SU-DHL-6 (cell line): ENCODE data around the gene UBE2Z.

Experiments
- CTCF ChIP-seq: fragments of 200-600 bp; sonication (generic); IDR thresholded peaks from one replicate; pipeline ENCODE4 v1.5.1; 2017; ENCODE audit warnings: antibody characterized with exemption, mild to moderate bottlenecking, low read length, moderate library complexity; ENCODE audit not compliant: insufficient read depth, poor library complexity, severe bottlenecking
- EZH2phosphoT487 ChIP-seq: fragments of 200-600 bp; sonication (generic), shearing (Covaris generic); conservative IDR thresholded peaks from 2 replicates; pipeline ENCODE4 v1.6.1; 2018; ENCODE audit warnings: mild to moderate bottlenecking, antibody characterized with exemption, low read length, moderate library complexity, mixed read lengths

DNA sequence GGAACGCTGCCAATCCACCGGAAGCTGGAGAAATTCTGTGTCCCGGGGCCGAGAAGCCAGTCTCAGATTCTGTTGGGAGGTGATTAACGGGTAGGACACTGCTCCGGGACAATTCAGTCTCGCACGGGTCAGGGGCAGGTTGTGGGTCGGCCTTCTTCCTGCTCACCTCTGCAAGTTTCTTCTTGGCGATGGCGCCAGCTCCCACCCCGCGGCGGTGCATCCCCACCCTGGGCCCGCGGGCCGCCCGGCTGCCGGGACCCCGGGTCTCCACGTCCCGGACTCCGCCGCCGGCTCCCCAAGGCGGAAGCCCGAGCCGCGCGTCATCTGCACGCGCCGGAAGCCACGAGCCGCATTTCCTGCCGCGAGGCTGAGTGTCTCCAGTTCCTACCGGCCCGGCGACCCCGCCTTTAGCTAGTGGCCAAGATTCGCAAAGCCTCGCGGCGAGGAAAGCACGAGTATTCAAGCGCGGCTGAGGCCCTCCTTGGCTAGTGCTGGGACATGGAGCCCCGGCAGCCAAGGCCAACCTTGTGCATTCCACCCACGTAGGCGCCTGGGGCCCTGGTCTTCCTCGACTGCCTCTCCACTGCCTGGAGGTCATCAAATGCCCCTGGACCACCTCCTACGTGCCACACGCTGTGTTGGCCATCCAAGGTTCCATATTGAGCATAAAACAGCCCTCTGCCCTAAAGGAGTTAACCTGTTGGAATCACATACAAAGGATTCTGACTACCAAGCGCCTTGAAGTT lies 36.5 kb downstream of the UBE2Z start, which contains the start of gene SNF8:
- TF ChIP-seq CTCF (no peak), EZH2phosphoT487 (no peak)
